ENCODE results near the gene HGFAC.

GRCh38 chr4:3493720-3494461 lies 52.1 kb downstream of the HGFAC start:
- TF ChIP-seq, protein P1, sequence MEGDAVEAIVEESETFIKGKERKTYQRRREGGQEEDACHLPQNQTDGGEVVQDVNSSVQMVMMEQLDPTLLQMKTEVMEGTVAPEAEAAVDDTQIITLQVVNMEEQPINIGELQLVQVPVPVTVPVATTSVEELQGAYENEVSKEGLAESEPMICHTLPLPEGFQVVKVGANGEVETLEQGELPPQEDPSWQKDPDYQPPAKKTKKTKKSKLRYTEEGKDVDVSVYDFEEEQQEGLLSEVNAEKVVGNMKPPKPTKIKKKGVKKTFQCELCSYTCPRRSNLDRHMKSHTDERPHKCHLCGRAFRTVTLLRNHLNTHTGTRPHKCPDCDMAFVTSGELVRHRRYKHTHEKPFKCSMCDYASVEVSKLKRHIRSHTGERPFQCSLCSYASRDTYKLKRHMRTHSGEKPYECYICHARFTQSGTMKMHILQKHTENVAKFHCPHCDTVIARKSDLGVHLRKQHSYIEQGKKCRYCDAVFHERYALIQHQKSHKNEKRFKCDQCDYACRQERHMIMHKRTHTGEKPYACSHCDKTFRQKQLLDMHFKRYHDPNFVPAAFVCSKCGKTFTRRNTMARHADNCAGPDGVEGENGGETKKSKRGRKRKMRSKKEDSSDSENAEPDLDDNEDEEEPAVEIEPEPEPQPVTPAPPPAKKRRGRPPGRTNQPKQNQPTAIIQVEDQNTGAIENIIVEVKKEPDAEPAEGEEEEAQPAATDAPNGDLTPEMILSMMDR (IDR thresholded peaks at IDR 0.05): no peak
- no peak for TF ChIP-seq POLR2A (IDR thresholded peaks at IDR 0.05)

Data from esophagus squamous epithelium (tissue), 4 donors.